Effector memory CD4-positive, alpha-beta T cell (primary cell): ENCODE results near the gene CRNKL1.

Experiments used
- DNase-seq, 3 donors: peaks; one replicate each; pipeline ENCODE4 v3.0.0-alpha.2; 2020
- H3K27ac ChIP-seq: 2 replicates; pipeline ENCODE4 v1.7.0; 2013; ENCODE audit warnings: mild to moderate bottlenecking, low read length, moderate library complexity; ENCODE audit not compliant: insufficient read depth, poor library complexity, severe bottlenecking
- H3K27me3 ChIP-seq: replicated peaks from 2 replicates; pipeline ENCODE4 v1.7.0; 2013; ENCODE audit warnings: mild to moderate bottlenecking, low read length; ENCODE audit not compliant: insufficient read depth, control insufficient read depth, poor library complexity, severe bottlenecking
- H3K36me3 ChIP-seq: 2 replicates; pipeline ENCODE4 v1.7.0; 2013; ENCODE audit warnings: mild to moderate bottlenecking, low read length, moderate library complexity; ENCODE audit not compliant: control insufficient read depth, insufficient read depth
- H3K4me1 ChIP-seq: 2 replicates; pipeline ENCODE4 v1.7.0; 2013; ENCODE audit warnings: low read length, mild to moderate bottlenecking; ENCODE audit not compliant: control insufficient read depth, insufficient read depth, poor library complexity, severe bottlenecking
- H3K4me3 ChIP-seq: 2 replicates; pipeline ENCODE4 v1.7.0; 2013; ENCODE audit warnings: low read length, low read depth, mild to moderate bottlenecking; ENCODE audit not compliant: insufficient read depth, poor library complexity, severe bottlenecking
- H3K9me3 ChIP-seq: 2 replicates; pipeline ENCODE4 v1.7.0; 2013; ENCODE audit warnings: mild to moderate bottlenecking, low read length, moderate library complexity; ENCODE audit not compliant: control insufficient read depth

The CRNKL1 gene

DNA sequence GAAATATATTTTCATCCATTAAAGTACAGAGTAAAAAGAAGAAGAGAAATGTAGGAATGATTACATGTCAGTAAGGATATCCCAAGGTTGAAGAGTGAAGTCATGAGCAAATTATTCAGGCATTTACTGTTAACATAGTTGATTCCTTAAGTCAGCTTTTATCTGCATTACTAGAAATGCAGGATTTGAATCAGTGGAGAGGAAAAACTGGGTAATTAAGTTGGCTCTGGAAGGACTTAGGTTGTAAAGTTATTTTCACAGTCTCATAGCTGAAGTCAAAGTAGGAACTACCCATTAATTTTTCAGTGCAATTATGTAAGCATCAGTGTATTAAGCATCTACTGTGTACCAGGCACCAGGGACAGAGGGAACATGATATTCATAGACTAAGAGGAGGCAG, 27.3 kb downstream of the CRNKL1 start:
- DNase-seq, result no peak
- no peak overlapping the region for H3K4me3 ChIP-seq
- H3K27me3 ChIP-seq, result no peaks in the 10 kb centered on the region
- peaks cover 32% of the 10 kb centered on the region for H3K36me3 ChIP-seq
- no peak overlapping the region for H3K27ac ChIP-seq
- no peaks in the 10 kb centered on the region for H3K9me3 ChIP-seq
- H3K4me1 ChIP-seq, result no peaks in the 10 kb centered on the region

DNA sequence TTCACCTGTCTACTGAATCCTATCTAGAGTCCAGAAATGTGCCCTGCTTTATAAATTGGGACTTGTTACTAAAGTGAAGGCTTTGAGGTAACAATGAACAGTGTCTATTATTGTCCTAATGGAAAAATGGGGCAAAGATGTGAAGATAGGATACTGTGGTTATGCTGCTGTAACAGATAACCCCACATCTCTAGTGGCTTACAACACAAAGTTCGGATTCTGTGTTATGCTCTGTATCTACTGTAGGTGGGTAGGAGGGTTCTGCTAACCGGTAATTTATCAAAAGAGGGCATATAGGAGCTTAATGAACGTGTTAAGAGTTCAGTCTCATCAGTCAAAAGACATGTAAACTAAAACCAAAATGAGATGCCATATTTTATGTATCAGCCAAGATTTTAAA, 28.9 kb downstream of the CRNKL1 start:
- DNase-seq, result no peak
- Histone ChIP-seq H3K27ac (no peak overlapping the region), H3K36me3 (peaks cover 25% of the 10 kb centered on the region), H3K9me3 (no peaks in the 10 kb centered on the region), H3K4me1 (peaks cover 3% of the 10 kb centered on the region), H3K4me3 (no peak overlapping the region), H3K27me3 (no peaks in the 10 kb centered on the region)

- Histone ChIP-seq H3K9me3 (no peaks in the 10 kb centered on the region), H3K27ac (no peak overlapping the region), H3K4me3 (no peak overlapping the region), H3K36me3 (peaks cover 22% of the 10 kb centered on the region), H3K27me3 (no peaks in the 10 kb centered on the region), H3K4me1 (peaks cover 12% of the 10 kb centered on the region)
- no peak for DNase-seq
Measured at GRCh38 chr20:20022498-20022897, 29.8 kb downstream of the CRNKL1 start.

- DNase-seq, result no peak
- H3K9me3 ChIP-seq, result no peaks in the 10 kb centered on the region
- no peak overlapping the region for H3K4me3 ChIP-seq
- peaks cover 12% of the 10 kb centered on the region for H3K4me1 ChIP-seq
- H3K27me3 ChIP-seq, result no peaks in the 10 kb centered on the region
- H3K27ac ChIP-seq, result no peak overlapping the region
- peaks cover 18% of the 10 kb centered on the region for H3K36me3 ChIP-seq
Measured at GRCh38 chr20:20021835-20022234, 30.4 kb downstream of the CRNKL1 start.

- Histone ChIP-seq H3K4me3 (no peak overlapping the region), H3K36me3 (peaks cover 13% of the 10 kb centered on the region), H3K4me1 (peaks cover 15% of the 10 kb centered on the region), H3K27me3 (no peaks in the 10 kb centered on the region), H3K9me3 (no peaks in the 10 kb centered on the region), H3K27ac (no peak overlapping the region)
- DNase-seq, result no peak
Measured at GRCh38 chr20:20020908-20021307, 31.4 kb downstream of the CRNKL1 start.

DNA sequence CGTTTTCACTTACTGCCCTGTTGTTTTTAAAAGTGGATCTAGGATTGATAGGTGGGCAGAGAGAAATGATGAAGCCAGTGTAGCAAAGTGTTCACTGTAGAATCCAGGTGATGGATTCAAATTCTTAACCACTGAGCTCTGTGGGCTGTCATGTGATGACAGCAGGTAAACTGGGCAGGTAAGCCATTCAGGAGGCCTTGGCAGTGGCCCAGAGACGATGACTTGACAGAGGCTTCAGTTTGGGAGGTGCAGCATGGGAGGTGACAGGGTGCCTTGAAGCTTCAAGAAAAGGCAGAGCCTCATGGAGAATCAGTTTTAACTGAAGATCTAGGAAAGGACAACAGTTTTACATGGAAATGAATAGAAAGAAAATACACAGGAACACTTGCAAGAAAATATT, 33.1 kb downstream of the CRNKL1 start:
- H3K9me3 ChIP-seq, result no peaks in the 10 kb centered on the region
- H3K27ac ChIP-seq, result no peak overlapping the region
- H3K27me3 ChIP-seq, result no peaks in the 10 kb centered on the region
- H3K4me1 ChIP-seq, result peaks cover 15% of the 10 kb centered on the region
- no peak for DNase-seq
- H3K4me3 ChIP-seq, result no peak overlapping the region
- H3K36me3 ChIP-seq, result peaks cover 8% of the 10 kb centered on the region

GRCh38 chr20:20018366-20018765, 33.9 kb downstream of the CRNKL1 start:
- Histone ChIP-seq H3K27me3 (no peaks in the 10 kb centered on the region), H3K4me1 (peaks cover 15% of the 10 kb centered on the region), H3K4me3 (peak overlapping the region; percentile 91), H3K27ac (no peak overlapping the region), H3K36me3 (peaks cover under 1% of the 10 kb centered on the region), H3K9me3 (no peaks in the 10 kb centered on the region)
- DNase-seq, result no peak

- Histone ChIP-seq H3K36me3 (no peaks in the 10 kb centered on the region), H3K4me1 (peaks cover 15% of the 10 kb centered on the region), H3K27me3 (no peaks in the 10 kb centered on the region), H3K27ac (peak overlapping the region; percentile 76), H3K9me3 (no peaks in the 10 kb centered on the region), H3K4me3 (peak overlapping the region; percentile 91)
- DNase-seq, result no peak
Measured at GRCh38 chr20:20017844-20018185, 34.5 kb downstream of the CRNKL1 start.

GRCh38 chr20:20017001-20017843, 35.0 kb downstream of the CRNKL1 start, which contains the start of gene NAA20:
Gene NAA20 (plus strand): TSS chr20:20017362. CDS start chr20:20017397, 35 bp downstream.
- no peaks in the 10 kb centered on the region for H3K9me3 ChIP-seq
- H3K4me1 ChIP-seq, result peaks cover 15% of the 10 kb centered on the region
- DNase-seq, result peak; percentile 80 to 86 (median 82)
- H3K36me3 ChIP-seq, result no peaks in the 10 kb centered on the region
- H3K27me3 ChIP-seq, result no peaks in the 10 kb centered on the region
- H3K4me3 ChIP-seq, result peak within 1 kb of the TSS; percentile 91
- H3K27ac ChIP-seq, result peak within 1 kb of the TSS; percentile 76

DNA sequence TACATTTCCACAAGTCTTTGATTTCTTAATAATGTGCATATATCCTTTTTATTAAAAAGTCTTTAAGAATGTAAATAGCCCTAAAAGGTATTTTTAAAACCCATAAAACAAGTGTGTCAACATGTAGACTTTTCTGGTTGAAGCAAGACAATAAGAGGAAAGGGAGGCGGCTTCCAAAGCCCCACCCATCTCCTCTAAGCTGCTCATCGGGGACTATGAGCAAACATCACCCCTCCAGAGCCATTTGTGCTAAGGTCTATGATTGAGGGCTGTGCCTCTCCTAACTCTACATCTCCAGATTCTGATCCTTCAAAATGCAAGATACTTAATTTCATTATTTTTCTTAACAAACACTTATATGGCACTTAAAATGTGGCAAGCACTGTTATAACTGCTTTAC, 37.6 kb downstream of the CRNKL1 start:
- Histone ChIP-seq H3K36me3 (no peaks in the 10 kb centered on the region), H3K27ac (no peak overlapping the region), H3K9me3 (no peaks in the 10 kb centered on the region), H3K4me3 (no peak overlapping the region), H3K27me3 (no peaks in the 10 kb centered on the region), H3K4me1 (peaks cover 15% of the 10 kb centered on the region)
- no peak for DNase-seq
